ENCODE results near the gene RAN. TPM values are rescaled to one million over a fixed set of nuclear protein-coding genes. Genes with fewer than 3 reads are reported as not detected.

The RAN gene
- total and polyA plus RNA-seq, 12 donors, result 43.6 to 586 (median 291) TPM

DNA sequence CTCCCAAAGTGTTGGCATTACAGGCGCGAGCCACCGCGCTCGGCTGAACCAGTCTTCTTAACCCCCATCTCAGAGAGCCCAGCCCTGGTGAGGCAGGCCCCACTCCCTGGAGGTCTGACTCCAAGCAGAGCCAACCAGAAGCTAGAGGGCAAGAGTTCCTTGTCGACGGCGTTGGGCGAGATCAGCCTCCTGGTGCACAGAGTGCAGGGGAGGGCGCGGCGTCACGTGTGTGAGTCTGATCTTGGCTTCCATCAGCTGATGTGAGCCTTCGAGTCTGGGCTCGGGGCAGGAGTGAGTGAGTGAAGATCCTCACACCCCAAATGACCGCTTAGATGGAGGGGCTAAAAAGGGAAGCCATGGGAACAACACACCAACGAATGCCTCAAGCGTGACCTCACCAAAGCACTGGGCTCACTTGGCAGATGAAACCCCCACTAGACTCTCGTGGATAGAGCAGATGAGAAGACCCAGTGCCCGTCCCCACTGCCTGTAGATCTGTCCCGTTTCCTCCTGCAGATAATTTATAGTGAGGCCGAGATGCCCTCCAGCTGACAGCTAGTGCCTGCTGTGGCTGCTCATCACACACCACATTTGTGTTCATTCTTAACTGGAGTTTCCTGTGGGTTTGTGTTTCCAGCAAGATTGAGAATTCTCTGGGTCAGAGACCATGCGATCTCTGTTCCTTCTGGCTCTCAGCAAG is 53.2 kb downstream of the RAN start:
- no peak overlapping the region for H3K27ac ChIP-seq
- no peak for ATAC-seq
- intact Hi-C loops (cut with DNase I), result loop anchor here in 1 of 10 donors (10.0 kb wide), 1 partner anchor 180 kb away; no protein-coding TSS in a partner anchor
- peaks cover 0 to 10% (median 0%) of the 10 kb centered on the region in 11 donors for H3K9me3 ChIP-seq
- H3K4me3 ChIP-seq, result no peak overlapping the region
- peaks cover 0 to 9% (median 0%) of the 10 kb centered on the region in 9 donors for H3K4me1 ChIP-seq
- peaks cover 0 to 13% (median 6%) of the 10 kb centered on the region in 7 donors for H3K27me3 ChIP-seq
- TF ChIP-seq, protein P1, sequence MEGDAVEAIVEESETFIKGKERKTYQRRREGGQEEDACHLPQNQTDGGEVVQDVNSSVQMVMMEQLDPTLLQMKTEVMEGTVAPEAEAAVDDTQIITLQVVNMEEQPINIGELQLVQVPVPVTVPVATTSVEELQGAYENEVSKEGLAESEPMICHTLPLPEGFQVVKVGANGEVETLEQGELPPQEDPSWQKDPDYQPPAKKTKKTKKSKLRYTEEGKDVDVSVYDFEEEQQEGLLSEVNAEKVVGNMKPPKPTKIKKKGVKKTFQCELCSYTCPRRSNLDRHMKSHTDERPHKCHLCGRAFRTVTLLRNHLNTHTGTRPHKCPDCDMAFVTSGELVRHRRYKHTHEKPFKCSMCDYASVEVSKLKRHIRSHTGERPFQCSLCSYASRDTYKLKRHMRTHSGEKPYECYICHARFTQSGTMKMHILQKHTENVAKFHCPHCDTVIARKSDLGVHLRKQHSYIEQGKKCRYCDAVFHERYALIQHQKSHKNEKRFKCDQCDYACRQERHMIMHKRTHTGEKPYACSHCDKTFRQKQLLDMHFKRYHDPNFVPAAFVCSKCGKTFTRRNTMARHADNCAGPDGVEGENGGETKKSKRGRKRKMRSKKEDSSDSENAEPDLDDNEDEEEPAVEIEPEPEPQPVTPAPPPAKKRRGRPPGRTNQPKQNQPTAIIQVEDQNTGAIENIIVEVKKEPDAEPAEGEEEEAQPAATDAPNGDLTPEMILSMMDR (IDR thresholded peaks at IDR 0.05), result no peak
- WGBS, 2 donors, result 81 to 84% methylated on average over 23 of the region's 23 CpGs
- DNase-seq, result no peak
- H3K36me3 ChIP-seq, result no peaks in the 10 kb centered on the region

DNA sequence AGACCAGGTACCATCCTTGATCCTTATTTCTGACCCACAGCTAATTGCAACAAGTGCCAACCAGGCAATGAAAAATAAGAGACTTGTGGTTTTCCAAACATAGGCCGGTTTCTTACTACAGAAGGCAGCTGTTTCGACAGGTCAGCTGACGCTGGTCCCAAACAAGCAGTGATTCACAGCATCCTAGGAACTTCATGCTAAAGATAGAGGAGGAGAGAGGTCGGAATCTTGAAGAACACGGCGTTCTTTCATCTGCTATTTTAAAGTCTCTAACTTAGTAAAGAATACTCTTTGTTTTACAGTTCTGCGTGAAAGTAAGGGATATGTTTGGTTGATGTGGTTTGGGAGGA is 53.8 kb downstream of the RAN start:
- DNase-seq (no peak), ATAC-seq (no peak)
- 68 to 70% methylated on average over 7 of the region's 7 CpGs for WGBS, 2 donors
- no peaks in the 10 kb centered on the region for H3K36me3 ChIP-seq
- H3K4me3 ChIP-seq, result no peak overlapping the region
- H3K9me3 ChIP-seq, result peaks cover 0 to 10% (median 0%) of the 10 kb centered on the region in 11 donors
- H3K27ac ChIP-seq, result no peak overlapping the region
- TF ChIP-seq, protein P1 (IDR thresholded peaks at IDR 0.05), result no peak
- H3K4me1 ChIP-seq, result peaks cover 0 to 9% (median 0%) of the 10 kb centered on the region in 9 donors
- intact Hi-C loops (cut with DNase I), result loop anchor here in 1 of 10 donors (10.0 kb wide), 1 partner anchor 179 kb away; no protein-coding TSS in a partner anchor
- H3K27me3 ChIP-seq, result peaks cover 0 to 17% (median 6%) of the 10 kb centered on the region in 7 donors

Other genes with a start within 250 kb of the RAN start
- under 1 TPM in 2 of 10 donors, not detected in 8; 0.05 to 0.17 TPM for gene RIMBP2, start 155.8 kb upstream of the RAN start, total RNA-seq
- gene RIMBP2, start 155.8 kb upstream of the RAN start, polyA plus RNA-seq, result under 1 TPM in 1 of 2 donors, not detected in 1; 0.01 TPM
- gene STX2, start 32.8 kb upstream of the RAN start, total RNA-seq, result 10 to 100 TPM in 7 of 10 donors, 1 to 10 TPM in 3; 6.0 to 17.0 (median 11.9) TPM
- gene STX2, start 32.8 kb upstream of the RAN start, polyA plus RNA-seq, result 10 to 100 TPM; 10.2 to 11.4 TPM
- 100 to 1,000 TPM in 2 of 10 donors, 10 to 100 TPM in 8; 29.7 to 157 (median 72.6) TPM for gene ADGRD1, start 81.8 kb downstream of the RAN start, total RNA-seq
- 10 to 100 TPM; 16.8 to 35.0 TPM for gene ADGRD1, start 81.8 kb downstream of the RAN start, polyA plus RNA-seq